SK-N-SH treated with all-trans-retinoic acid at 6 μM for 48 hours (cell line): Measurements from ENCODE around the gene SLC17A3.

Experiments
- ATAC-seq: fragments of 200-7000 bp; cut with Tn5 transposase; 3 replicates; pipeline ENCODE4 v1.9.1; 2020; ENCODE audit warnings: mild to moderate bottlenecking, moderate library complexity
- ARNTL ChIP-seq: fragments of 450-650 bp; formaldehyde crosslinking; IDR thresholded peaks from 2 replicates; pipeline ENCODE4 v1.5.0; 2020; ENCODE audit warnings: low read depth, mild to moderate bottlenecking, moderate library complexity, borderline replicate concordance
- BACH2 ChIP-seq: fragments of 250-450 bp; sonication (Bioruptor Pico); IDR thresholded peaks from 2 replicates; pipeline ENCODE4 v1.9.0; 2021; ENCODE audit warnings: mild to moderate bottlenecking, borderline replicate concordance
- CREB5 ChIP-seq: fragments of 250-450 bp; sonication (Bioruptor Pico); IDR thresholded peaks from 2 replicates; pipeline ENCODE4 v1.5.1; 2020; ENCODE audit warnings: low read depth, mild to moderate bottlenecking, moderate library complexity
- CSDC2 ChIP-seq: fragments of 250-450 bp; sonication (Bioruptor Pico); IDR thresholded peaks from 2 replicates; pipeline ENCODE4 v1.5.0; 2020; ENCODE audit warnings: mild to moderate bottlenecking, moderate library complexity
- CSRNP3 ChIP-seq: fragments of 250-450 bp; sonication (Bioruptor Pico); IDR thresholded peaks from 2 replicates; pipeline ENCODE4 v1.5.1; 2021; ENCODE audit warnings: mild to moderate bottlenecking, moderate library complexity
- ESRRG ChIP-seq: fragments of 250-450 bp; sonication (Bioruptor Pico); IDR thresholded peaks from 2 replicates; pipeline ENCODE4 v1.6.1; 2021; ENCODE audit warnings: mild to moderate bottlenecking
- ISL1 ChIP-seq: fragments of 250-450 bp; sonication (Bioruptor Pico); IDR thresholded peaks from 2 replicates; pipeline ENCODE4 v2.1.2; 2022; ENCODE audit warnings: mild to moderate bottlenecking, moderate library complexity
- PATZ1 ChIP-seq: fragments of 250-450 bp; sonication (Bioruptor Pico); IDR thresholded peaks from 2 replicates; pipeline ENCODE4 v1.8.0; 2020; ENCODE audit warnings: mild to moderate bottlenecking, moderate library complexity, borderline replicate concordance
- POU6F1 ChIP-seq: fragments of 250-450 bp; sonication (Bioruptor Pico); IDR thresholded peaks from 2 replicates; pipeline ENCODE4 v1.8.0; 2021; ENCODE audit warnings: low read depth, mild to moderate bottlenecking, moderate library complexity, borderline replicate concordance
- RARB ChIP-seq: fragments of 250-450 bp; sonication (Bioruptor Pico); IDR thresholded peaks from 2 replicates; pipeline ENCODE4 v1.8.0; 2021; ENCODE audit warnings: mild to moderate bottlenecking, moderate library complexity
- SNAI2 ChIP-seq: fragments of 250-450 bp; sonication (Bioruptor Pico); IDR thresholded peaks from 2 replicates; pipeline ENCODE4 v1.5.0; 2020; ENCODE audit warnings: mild to moderate bottlenecking, moderate library complexity
- TCF4 ChIP-seq: fragments of 250-450 bp; sonication (Bioruptor Pico); IDR thresholded peaks from 2 replicates; pipeline ENCODE4 v1.8.0; 2021; ENCODE audit warnings: mild to moderate bottlenecking, moderate library complexity, borderline replicate concordance
- TOX ChIP-seq: fragments of 250-450 bp; sonication (Bioruptor Pico); IDR thresholded peaks from 2 replicates; pipeline ENCODE4 v1.8.0; 2021; ENCODE audit warnings: mild to moderate bottlenecking, moderate library complexity, borderline replicate concordance
- TSHZ2 ChIP-seq: fragments of 250-450 bp; sonication (Bioruptor Pico); IDR thresholded peaks from 2 replicates; pipeline ENCODE4 v1.5.0; 2020; ENCODE audit warnings: mild to moderate bottlenecking, moderate library complexity
- ZC3H10 ChIP-seq: fragments of 250-450 bp; sonication (Bioruptor Pico); IDR thresholded peaks from 2 replicates; pipeline ENCODE4 v1.5.1; 2021; ENCODE audit warnings: mild to moderate bottlenecking, moderate library complexity
- ZFP3 ChIP-seq: fragments of 250-450 bp; sonication (Bioruptor Pico); IDR thresholded peaks from 2 replicates; pipeline ENCODE4 v1.5.0; 2020; ENCODE audit warnings: mild to moderate bottlenecking, moderate library complexity
- ZNF565 ChIP-seq: fragments of 450-650 bp; formaldehyde crosslinking; conservative IDR thresholded peaks from 2 replicates; pipeline ENCODE4 v1.5.0; 2020; ENCODE audit warnings: low read depth, mild to moderate bottlenecking, moderate library complexity
- ZNF70 ChIP-seq: fragments of 450-650 bp; formaldehyde crosslinking; IDR thresholded peaks from 2 replicates; pipeline ENCODE4 v1.5.0; 2020; ENCODE audit warnings: mild to moderate bottlenecking, moderate library complexity

Gene SLC17A3

GRCh38 chr6:25866011-25866410 is 8.0 kb downstream of the SLC17A3 start (continued):
- TF ChIP-seq CREB5 (CRISPR knock-in tag) (no peak), CSDC2 (CRISPR knock-in tag) (no peak), TOX (CRISPR knock-in tag) (no peak), ZNF70 (no peak), ISL1 (CRISPR knock-in tag) (no peak)
- TF ChIP-seq, all 23 proteins: peak for 0

GRCh38 chr6:25863360-25863759 is 10.7 kb downstream of the SLC17A3 start:
- TF ChIP-seq TCF4 (CRISPR knock-in tag): no peak
- no peak for TF ChIP-seq ZNF70
- no peak for TF ChIP-seq ZC3H10 (CRISPR knock-in tag)
- no peak for TF ChIP-seq RARB
- no peak for TF ChIP-seq BACH2 (CRISPR knock-in tag)
- TF ChIP-seq ZFP3: no peak
- no peak for TF ChIP-seq CSRNP3 (CRISPR knock-in tag)
- no peak for TF ChIP-seq PATZ1 (CRISPR knock-in tag)
- no peak for TF ChIP-seq TOX (CRISPR knock-in tag)
- TF ChIP-seq ISL1 (CRISPR knock-in tag): no peak
- no peak for TF ChIP-seq ZNF565 (CRISPR knock-in tag)
- no peak for TF ChIP-seq CREB5 (CRISPR knock-in tag)
- no peak for TF ChIP-seq ESRRG (CRISPR knock-in tag)
- ATAC-seq: no peak

- ATAC-seq: no peak
- no peak for TF ChIP-seq TCF4 (CRISPR knock-in tag)
- no peak for TF ChIP-seq ZFP3
- TF ChIP-seq SNAI2 (CRISPR knock-in tag): no peak
- TF ChIP-seq RARB: no peak
- no peak for TF ChIP-seq ZC3H10 (CRISPR knock-in tag)
- no peak for TF ChIP-seq ARNTL (CRISPR knock-in tag)
- no peak for TF ChIP-seq PATZ1 (CRISPR knock-in tag)
- no peak for TF ChIP-seq CSDC2 (CRISPR knock-in tag)
- TF ChIP-seq ESRRG (CRISPR knock-in tag): no peak
- no peak for TF ChIP-seq TOX (CRISPR knock-in tag)
- TF ChIP-seq ISL1 (CRISPR knock-in tag): no peak
- TF ChIP-seq TSHZ2: no peak
- no peak for TF ChIP-seq POU6F1 (CRISPR knock-in tag)
- TF ChIP-seq CSRNP3 (CRISPR knock-in tag): no peak
These were observed 11.8 kb downstream of the SLC17A3 start for GRCh38 chr6:25862199-25862598.
